Measurements from ENCODE around the gene GIMAP5.
A peak's percentile ranks its signal among the peaks of the same experiment; 100 is the strongest.
"Not testable (repeated sequence)": the region's sequence is repeated elsewhere in the genome, so short reads cannot be mapped to it uniquely, and the experiment has no call there.

GIMAP5 gene

DNA sequence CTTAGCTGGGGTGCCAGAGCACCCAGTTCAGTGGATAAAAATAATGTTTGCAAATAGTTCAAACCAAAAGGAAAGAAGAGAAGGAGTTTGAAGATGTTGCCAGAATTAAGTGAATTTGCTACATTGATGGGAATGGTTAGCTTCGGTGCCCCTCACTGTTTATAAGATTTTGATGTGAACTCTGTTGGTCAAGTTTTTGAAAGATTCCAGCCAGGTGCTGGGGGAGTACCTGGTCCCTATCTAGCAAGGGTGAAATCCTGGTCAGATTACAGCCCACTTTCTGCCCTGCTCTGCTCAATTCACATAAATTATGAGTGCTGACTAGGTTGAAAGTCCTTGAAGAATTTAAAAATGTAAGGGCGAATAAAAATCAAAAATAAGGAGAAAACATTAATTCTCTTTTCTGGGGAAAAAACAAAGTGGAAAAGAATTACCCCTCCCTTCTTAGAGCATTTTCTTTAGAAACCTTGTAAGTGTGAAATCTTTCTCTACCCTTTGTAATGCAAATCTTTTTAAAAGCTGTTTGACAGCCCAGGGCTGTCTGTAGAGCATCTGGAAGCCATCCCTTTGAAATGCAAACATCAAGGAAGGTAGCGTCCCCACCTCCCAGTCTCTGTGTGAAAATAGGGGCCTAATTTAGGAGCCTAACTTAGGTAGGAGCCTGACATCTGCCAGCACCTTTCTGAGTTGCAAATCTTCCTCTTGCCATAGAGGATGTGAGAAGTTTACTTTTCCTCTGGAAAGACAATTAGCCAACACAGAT, 1.4 kb upstream of the GIMAP5 start:
- no peak for DNase-seq

DNA sequence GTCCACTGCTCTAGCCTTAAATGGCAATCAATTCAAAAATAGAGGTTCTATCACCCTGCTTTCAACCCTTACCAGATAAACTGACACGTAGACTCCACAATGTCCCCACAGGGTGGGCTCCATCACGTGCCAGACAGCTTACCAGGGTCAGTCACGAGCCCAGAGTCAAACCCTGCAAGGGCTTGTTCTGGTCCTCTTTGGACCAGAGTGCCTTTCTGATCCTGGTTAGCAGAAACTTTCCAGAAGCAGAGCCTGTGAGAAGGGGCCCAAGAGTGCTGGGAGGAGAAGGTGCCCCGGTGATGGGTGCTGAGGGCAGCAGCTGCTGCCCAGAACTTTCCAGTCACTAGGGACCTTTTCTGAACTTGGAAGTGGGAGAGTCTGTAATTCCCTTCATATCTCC, 354 bp upstream of the GIMAP5 start:
- DNase-seq = no peak

DNA sequence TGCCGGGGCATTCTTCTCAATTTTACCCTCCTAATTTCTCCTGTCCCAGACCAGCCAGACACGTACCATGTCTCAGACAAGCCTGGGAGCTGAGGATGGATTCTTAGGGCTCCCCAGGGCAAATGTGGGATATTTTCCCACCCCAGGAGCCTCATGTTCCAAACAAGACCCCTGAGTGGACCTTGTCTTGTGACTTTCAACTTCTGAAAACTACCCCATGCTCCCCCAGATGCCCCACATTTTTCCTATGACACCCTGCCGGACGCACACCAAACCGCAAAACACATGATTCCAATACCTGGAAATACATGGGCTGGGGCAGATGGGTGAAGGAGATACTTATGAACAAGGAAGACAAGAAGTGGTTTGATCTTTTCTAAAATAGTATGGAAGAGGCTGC, 874 bp downstream of the GIMAP5 start:
- DNase-seq = no peak

DNA sequence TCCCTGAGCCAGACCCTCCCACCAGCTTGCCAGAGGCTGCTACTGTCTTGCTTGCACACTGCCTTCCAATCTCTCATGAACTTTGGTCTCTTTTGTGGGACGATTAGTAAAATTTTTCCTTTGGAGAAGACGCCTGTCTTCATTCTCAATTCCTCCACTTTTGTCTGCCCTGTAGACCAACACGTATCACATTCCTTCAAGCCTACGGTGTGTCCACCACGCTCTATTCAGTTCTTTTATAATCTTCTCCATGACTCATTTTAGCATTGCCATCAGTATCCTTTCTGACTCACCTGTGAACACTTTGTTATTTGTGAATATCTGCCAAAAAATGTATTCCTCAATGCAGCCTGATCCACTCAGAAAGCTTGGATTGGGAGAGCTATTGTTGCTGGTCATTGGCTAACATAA, 1.4 kb downstream of the GIMAP5 start:
- DNase-seq = no peak

DNA sequence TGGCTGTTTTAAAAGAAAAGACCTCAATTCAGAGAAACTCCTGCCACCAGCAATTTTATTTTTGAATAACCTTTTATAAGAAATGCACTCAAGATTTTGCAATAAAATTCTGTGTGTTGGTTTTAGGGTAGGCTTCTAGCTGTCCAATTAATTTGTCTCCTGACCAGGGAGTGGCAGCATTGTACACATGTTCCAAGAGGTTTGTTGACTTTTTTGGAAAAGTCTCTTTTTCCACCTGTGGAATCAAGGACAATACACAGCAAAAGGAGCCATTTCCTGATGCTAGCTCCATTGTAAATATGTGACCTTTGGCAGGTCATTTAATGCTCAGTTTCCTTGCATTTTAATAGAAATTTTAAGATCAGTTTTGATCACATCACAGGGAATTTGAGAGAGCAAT, 1.8 kb downstream of the GIMAP5 start:
- no peak for DNase-seq

DNA sequence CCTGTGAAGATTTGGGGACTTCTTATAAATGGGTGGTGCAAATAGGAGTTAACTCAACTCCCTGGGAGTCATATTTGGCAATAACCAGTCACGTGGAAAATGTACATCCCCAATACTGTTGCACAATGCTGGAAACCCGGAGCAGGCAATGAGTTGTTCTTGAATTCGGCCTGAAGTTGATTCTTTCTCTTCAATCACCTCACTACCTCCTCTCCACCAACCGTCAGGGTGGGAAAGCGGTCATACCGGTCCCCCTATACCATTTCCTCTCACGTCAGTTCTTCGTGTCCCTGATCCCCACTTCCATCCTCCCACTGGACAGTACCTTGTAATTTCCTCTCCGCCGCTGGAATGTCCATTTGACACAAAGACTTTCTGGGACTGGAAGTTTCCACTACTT, 2.8 kb downstream of the GIMAP5 start:
- no peak for DNase-seq

DNA sequence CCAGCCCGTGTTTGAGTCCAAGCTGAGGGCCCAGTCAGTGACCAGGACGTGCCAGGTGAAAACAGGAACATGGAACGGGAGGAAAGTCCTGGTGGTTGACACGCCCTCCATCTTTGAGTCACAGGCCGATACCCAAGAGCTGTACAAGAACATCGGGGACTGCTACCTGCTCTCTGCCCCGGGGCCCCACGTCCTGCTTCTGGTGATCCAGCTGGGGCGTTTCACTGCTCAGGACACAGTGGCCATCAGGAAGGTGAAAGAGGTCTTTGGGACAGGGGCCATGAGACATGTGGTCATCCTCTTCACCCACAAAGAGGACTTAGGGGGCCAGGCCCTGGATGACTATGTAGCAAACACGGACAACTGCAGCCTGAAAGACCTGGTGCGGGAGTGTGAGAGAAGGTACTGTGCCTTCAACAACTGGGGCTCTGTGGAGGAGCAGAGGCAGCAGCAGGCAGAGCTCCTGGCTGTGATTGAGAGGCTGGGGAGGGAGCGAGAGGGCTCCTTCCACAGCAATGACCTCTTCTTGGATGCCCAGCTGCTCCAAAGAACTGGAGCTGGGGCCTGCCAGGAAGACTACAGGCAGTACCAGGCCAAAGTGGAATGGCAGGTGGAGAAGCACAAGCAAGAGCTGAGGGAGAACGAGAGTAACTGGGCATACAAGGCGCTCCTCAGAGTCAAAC, 5.2 kb downstream of the GIMAP5 start:
- DNase-seq = no peak

DNA sequence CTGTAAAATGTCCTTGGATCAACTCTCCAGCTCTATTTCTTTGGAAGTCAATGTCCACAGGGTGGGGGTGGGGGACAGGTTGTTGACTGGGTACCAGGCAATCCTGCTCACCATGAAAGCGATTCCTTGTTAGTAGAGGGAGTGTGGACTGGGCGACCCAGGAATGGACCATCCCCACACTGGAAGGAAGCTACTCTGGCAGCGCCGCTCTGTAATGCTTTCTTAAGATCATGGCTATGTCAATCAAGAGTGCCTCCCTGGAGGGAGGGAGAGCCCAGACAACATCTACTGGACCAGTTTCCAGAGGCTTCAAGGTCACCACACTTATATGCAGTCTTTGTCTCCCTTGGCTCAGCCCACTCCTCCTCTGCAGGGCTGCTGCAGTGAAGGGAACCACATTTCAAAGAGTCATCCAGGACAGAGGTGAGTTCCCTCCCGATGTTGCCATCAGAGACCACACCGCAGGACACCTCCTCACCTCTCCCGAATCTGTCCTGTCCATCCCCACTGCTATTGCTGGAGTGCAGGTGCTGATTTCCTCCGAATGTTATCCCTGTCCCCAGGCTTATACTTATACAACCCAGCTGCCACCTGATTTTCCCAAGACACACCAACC, 6.9 kb downstream of the GIMAP5 start:
- no peak for DNase-seq

DNA sequence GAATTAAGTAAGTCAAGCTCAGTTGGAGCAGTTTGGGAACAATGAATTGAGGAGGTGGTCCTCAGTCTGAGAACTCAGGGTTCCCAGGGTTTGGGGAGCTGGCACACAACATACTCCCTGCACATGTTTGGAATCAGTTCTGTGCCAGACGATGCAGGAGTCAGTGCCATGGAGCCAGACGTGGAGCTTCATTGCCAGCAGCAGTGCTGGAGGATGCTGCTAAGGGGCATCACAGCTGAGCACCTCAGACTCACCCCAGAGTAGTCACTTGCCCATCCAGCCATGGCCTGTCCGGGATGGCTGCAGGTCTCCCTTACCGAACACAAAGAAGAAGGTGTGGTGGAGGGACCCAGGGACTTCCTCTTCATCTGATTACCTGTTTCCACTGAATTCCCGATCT, 7.9 kb downstream of the GIMAP5 start:
- no peak for DNase-seq

DNA sequence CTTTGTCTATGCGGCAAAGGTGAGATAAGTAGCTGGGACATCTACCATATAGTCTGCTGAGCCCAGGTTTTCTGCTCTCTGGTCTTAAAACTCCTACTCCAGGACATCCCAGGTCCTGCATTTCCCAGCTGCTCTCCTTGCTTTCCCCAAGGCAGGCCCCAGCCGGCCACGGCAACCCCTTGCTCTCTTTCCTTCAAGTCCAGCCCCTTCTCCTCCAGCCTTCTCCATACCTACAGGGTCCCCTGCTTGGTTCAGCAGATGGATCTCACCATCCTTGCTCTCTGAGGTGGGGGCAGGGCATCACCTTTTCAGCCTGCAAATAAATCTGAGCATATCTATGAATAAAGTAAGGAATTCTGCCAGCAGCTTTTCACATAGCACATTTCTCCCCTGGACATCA, 8.7 kb downstream of the GIMAP5 start:
- DNase-seq = no peak

DNA sequence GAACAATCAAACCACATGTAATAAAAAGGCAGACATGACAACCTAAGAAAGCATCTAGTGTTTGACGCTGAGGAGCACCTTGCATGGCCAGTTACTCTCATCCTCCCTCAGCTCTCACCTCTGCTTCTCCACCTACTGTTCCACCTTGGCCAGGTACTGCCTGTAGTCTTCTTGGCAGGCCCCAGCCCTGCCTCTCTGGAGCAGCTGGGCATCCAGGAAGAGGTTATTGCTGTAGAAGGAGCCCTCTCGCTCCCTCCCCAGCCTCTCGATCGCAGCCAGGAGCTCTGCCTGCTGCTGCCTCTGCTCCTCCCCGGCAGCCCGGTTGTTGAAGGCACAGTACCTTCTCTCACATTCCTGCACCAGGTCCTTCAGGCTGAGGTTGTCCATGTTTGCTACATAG, 9.7 kb downstream of the GIMAP5 start:
- no peak for DNase-seq

DNA sequence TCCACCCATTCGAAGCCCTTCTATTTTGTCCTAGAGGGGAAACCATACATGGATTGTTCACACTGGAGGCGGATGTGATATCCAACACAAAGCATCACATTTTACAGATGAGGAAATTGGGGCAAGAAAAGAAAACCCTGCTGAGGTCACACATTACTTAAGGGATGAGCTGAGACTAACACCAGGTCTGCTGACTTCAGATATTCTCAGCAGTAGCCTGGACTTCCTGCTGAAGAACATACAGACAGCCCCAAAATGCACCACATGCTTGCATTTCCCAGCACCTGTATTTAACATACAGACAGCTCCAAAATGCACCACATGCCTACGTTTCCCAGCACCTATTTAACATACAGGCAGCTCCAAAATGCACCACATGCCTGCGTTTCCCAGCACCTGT, 11.2 kb downstream of the GIMAP5 start:
- no peak for DNase-seq

DNA sequence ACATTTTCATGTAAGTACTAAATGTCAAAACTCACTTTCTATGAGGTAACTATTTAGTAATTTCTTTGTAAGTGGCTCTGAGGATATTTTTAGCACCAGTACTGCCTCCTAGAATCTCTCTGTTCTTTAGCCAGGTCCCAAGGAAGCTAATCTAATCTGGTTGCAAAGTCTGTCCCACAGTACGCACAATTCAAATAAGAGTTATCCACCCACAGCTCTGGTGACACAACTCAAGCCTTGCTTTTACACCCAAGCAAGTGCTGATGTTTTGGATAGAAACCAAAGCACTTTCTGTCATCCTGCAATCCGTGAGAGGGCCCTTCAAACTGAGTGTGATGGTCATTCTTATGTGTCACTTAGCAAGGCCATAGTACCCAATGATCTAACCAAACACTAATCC, 14.5 kb downstream of the GIMAP5 start:
- DNase-seq = no peak

DNA sequence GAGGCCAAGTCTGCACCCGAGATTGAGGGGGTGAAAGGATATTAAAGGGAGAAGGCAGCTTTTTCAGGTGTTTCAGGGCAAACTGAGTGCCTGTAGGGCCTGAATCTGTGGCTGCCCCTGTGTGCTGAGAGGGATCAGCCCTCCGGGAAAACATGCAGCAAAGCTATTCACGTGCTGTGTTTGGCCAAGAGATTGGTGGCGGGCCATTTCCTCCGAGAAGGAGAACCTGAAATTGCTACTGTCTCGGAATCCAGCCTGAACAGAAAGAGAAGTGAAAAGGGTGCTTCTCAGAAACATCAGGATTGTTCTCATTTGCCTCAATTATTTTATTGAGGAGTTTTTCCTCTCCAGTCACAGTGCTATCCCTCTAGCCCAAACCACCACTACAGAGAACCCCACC, 16.0 kb downstream of the GIMAP5 start:
- no peak for DNase-seq

DNA sequence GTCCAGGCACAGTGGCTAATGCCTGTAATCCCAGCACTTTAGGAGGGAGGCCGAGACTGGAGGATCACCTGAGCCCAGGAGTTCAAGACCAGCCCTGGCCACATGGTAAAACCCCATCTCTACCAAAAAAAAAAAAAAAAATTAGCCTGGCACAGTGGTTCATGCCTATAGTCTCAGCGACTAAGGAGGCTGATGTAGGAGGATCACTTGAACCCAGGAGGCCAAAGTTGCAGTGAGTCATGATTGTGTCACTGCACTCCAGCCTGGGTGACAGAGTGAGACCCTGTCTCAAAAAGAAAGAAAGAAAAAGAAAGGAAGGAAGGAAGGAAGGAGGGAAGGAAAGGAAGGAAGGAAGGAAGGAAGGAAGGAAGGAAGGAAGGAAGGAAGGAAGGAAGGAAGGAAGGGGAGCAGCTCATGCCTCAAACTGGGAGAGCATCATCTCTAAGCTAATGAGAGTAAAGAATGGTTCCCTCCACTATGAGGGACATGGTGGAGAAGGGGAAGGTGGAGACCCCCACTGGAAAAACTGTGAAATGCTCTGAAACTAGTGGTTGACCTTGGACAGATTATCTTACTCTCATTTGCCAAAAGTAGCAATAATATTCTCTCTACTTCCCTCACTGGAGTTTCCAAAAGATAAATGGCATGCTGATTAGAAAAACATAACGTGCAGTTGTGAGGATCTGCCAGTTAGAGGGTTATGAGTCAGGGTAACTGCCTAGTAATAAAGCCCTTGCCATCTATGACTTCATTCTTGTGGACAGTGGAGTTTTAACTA, 16.8 kb downstream of the GIMAP5 start:
- no peak for DNase-seq

DNA sequence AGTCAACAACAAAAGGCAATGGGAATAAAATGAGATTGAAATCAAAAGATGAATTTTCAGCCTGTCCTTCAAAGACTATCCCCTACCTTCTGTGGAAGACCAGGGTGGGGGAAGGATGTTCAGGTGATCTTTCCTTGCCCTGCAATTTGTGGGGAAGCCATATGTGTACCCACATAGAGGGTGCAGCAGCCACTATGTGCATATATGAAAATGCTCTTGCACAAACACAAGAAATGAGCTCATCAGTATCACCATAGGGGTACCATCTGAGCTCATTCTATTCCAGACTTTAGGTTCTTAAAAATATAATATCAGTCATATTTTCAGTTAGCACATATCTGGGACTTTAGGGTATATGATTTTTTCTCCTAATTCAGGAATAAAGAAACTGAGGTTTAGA, 17.7 kb downstream of the GIMAP5 start:
- DNase-seq = no peak

DNA sequence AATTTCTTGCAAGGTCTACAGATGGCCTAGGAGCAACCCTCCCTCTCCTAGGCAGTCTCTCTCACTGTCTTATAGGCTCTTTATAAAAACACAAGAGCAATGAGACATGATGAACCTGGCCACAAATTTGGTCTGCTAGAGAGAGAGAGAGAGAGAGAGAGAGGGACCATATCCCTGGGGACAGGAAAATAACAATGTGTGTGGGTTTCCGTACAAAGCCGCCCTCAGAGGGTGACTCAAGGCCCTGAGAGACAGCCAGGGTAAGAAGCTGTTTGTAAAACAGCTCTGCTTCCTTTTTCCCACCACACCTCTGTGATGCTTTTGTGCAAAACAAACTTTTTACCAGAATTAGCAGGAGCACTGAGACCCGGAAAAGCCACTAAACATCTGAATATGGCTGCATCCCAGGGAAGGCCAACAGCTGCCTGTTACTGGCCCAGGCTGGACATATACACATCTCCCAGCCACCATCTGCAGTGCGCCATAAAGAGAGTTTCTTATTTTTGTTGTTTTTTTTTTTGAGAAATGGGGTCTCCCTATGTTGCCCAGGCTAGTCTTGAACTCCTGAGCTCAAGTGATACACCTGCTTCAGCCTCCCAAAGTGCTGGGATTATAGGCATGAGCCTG, 18.4 kb downstream of the GIMAP5 start:
- DNase-seq = no peak

DNA sequence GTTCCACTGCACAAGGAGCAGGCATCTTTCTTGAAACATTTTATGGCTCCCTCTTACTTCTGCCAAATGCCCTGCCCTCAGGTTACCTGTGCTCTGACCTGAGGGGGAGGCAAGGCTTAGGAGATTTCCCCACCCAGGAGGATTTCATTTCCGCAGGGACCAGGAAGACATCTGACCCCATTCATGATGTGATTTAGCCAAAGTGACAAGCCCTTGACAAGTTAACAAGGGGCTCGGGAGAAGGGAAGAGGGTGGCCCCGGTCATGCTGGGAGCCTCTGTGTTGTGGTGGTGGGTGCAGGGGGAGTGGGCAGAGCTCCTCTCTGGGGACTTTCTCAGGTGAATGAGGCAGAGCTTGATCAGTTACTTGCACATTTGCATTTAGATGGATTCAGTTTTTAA, 18.9 kb downstream of the GIMAP5 start:
- no peak for DNase-seq

DNA sequence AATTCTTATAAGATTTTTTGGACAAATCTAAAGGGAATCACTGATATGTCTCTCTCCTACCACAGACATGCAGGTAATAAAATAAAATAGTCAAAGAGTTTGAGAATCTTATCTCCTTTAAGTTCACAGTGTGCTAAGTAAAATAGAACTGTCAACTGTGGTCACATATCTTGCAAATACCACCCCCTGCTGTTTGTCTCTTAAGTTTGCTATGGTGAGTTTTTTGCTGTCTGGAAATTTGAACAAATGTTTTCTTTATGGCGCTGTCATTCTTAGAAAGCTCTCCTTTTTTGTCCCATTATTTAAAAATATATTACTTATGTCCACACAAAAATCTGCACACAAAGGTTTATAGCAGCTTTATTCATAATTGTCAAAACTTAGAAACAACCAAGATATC, 19.6 kb downstream of the GIMAP5 start:
- DNase-seq = peak in 1 of 2 experiments; percentile 12

DNA sequence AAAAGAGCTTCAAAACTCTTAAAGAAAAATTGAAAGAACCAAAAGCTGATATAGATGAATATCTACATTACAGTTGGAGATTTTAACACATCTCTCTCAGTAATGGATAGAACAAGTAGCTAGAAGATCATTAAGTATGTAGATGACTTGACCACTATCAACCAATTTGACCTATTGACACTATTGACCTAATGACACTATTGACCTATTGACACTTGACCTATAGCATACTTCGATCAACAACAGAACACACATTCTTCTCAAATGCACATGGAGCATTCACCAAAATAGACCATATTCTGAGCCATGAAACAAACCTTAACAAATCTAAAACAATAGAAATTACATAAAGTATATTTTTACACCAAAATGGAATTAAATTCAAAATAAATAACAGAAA, 22.3 kb downstream of the GIMAP5 start:
- DNase-seq = no peak

DNA sequence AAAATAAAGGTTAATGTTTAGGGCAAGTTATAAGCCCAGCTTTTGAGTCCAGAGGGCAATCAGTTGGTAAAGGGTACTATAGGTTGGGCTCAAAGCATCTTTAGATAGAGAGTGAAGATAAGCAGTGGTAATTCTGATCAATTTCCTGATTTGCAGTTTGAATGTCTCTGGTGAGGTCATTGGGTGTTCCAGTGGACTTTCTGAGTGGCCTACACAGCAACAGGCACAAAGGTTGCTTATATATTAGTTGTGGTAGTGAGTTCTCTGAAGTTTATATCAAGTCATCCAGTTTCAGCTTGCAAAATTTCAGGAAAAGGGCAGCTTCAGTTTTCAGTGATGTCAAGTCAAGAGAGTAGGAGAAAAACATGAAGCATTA, 29.1 kb downstream of the GIMAP5 start:
- no peak for DNase-seq

DNA sequence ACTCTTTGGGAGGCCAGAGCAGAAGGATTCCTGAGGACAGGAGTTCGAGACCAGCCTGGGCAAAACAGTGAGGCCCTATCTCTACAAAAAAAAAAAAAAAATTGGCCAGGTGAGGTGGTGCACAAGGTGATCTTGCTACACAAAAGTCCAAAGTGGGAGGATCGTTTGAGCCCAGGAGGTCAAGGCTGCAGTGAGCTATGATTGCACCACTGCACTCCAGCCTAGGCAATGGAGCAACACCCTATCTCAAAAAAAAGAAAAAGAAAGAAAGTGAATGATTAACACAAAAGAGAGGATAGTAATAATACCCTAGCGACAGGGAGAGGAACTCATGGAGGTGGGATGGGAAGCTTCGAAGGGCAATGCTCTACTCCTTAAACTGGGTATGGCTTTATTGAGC, 32.5 kb downstream of the GIMAP5 start:
- DNase-seq = no peak

DNA sequence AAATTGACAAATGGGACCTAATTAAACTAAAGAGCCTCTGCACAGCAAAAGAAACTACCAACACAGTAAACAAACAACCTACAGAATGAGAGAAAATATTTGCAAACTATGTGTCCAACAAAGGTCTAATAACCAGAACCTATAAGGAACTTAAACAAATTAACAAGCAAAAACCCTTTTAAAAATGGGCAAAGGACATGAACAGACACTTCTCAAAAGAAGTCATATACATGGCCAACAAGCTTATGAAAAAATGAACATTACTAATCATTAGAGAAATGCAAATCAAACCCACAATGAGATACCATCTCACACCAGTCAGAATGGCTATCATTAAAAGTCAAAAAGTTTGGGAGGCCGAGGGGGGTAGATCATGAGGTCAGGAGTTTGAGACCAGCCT, 36.9 kb downstream of the GIMAP5 start:
- not testable (repeated sequence) for DNase-seq
